Neutrophil (primary cell): ENCODE measurements around the gene FRS2.

Source experiments
- H3K27ac ChIP-seq: fragments of 200-600 bp; sonication (generic); 2 replicates; pipeline ENCODE4 v1.5.1; 2016; ENCODE audit warnings: mild to moderate bottlenecking, moderate library complexity
- H3K27me3 ChIP-seq: fragments of 200-600 bp; sonication (generic); 2 replicates; pipeline ENCODE4 v1.6.0; 2016; ENCODE audit warnings: mild to moderate bottlenecking
- H3K36me3 ChIP-seq: fragments of 200-600 bp; sonication (generic); 2 replicates; pipeline ENCODE4 v1.5.1; 2017
- H3K4me1 ChIP-seq, 2 experiments: fragments of 200-600 bp in 1 of 2; sonication (generic) in 1 of 2; 1 replicate in 1 of 2; 2 replicates in 1 of 2; pipeline versions ENCODE4 v1.5.1 to v1.6.1; 2013 to 2016; ENCODE audit warnings: low read depth in 1 of 2, low read length in 1 of 2, mild to moderate bottlenecking in 1 of 2, moderate library complexity in 1 of 2; ENCODE audit not compliant: control insufficient read depth in 1 of 2, insufficient read depth in 1 of 2
- H3K4me3 ChIP-seq, 2 experiments: fragments of 200-600 bp in 1 of 2; sonication (generic) in 1 of 2; 1 replicate in 1 of 2; 2 replicates in 1 of 2; pipeline ENCODE4 v1.5.1; 2013 to 2016; ENCODE audit warnings: low read depth in 1 of 2, low read length in 1 of 2, mild to moderate bottlenecking in 1 of 2, moderate library complexity in 1 of 2
- H3K9me3 ChIP-seq: fragments of 200-600 bp; sonication (generic); 2 replicates; pipeline ENCODE4 v1.5.1; 2016
- CTCF ChIP-seq: fragments of 200-600 bp; sonication (generic); IDR thresholded peaks from 2 replicates; pipeline ENCODE4 v1.5.1; 2016; ENCODE audit warnings: antibody characterized with exemption

Gene FRS2

GRCh38 chr12:69470189-69471075, at the start of gene FRS2:
TSS of gene FRS2 (plus strand) at chr12:69470388. CDS start at chr12:69569031, 98,643 bp downstream.
- Histone ChIP-seq H3K36me3 (no peaks in the 10 kb centered on the region), H3K27me3 (no peaks in the 10 kb centered on the region), H3K27ac (peak within 1 kb of the TSS; percentile 74), H3K9me3 (no peaks in the 10 kb centered on the region), H3K4me1 (peaks cover 18 to 21% of the 10 kb centered on the region in 2 experiments), H3K4me3 (peak within 1 kb of the TSS; percentile 83 to 88)
- peak; percentile 12 for TF ChIP-seq CTCF

- Histone ChIP-seq H3K27ac (no peak overlapping the region), H3K36me3 (no peaks in the 10 kb centered on the region)
- no peak for TF ChIP-seq CTCF
Measured at GRCh38 chr12:69421548-69421947, 48.6 kb upstream of the FRS2 start.

GRCh38 chr12:69423037-69423905, 46.9 kb upstream of the FRS2 start:
- H3K4me1 ChIP-seq = peaks cover 4 to 9% of the 10 kb centered on the region in 2 experiments
- H3K4me3 ChIP-seq = no peak overlapping the region
- no peaks in the 10 kb centered on the region for H3K9me3 ChIP-seq
- TF ChIP-seq CTCF = no peak
- no peaks in the 10 kb centered on the region for H3K27me3 ChIP-seq
- no peak overlapping the region for H3K27ac ChIP-seq
- H3K36me3 ChIP-seq = no peaks in the 10 kb centered on the region

More at GRCh38 chr12:69421548-69421947, 48.6 kb upstream of the FRS2 start:
- Histone ChIP-seq H3K4me1 (no peaks in the 10 kb centered on the region), H3K27me3 (no peaks in the 10 kb centered on the region), H3K4me3 (no peak overlapping the region), H3K9me3 (no peaks in the 10 kb centered on the region)

- H3K4me3 ChIP-seq = no peak overlapping the region
- H3K36me3 ChIP-seq = no peaks in the 10 kb centered on the region
- H3K4me1 ChIP-seq = peaks cover 20 to 21% of the 10 kb centered on the region in 2 experiments
- no peak for TF ChIP-seq CTCF
- no peak overlapping the region for H3K27ac ChIP-seq
- H3K9me3 ChIP-seq = no peaks in the 10 kb centered on the region
- H3K27me3 ChIP-seq = no peaks in the 10 kb centered on the region
Measured at GRCh38 chr12:69425417-69425816, 44.8 kb upstream of the FRS2 start.

GRCh38 chr12:69428351-69429073, 41.7 kb upstream of the FRS2 start:
- H3K4me1 ChIP-seq = peaks cover 20 to 21% of the 10 kb centered on the region in 2 experiments
- TF ChIP-seq CTCF = no peak
- H3K27me3 ChIP-seq = no peaks in the 10 kb centered on the region
- no peaks in the 10 kb centered on the region for H3K9me3 ChIP-seq
- H3K36me3 ChIP-seq = no peaks in the 10 kb centered on the region
- peak overlapping the region; percentile 2 for H3K27ac ChIP-seq
- no peak overlapping the region for H3K4me3 ChIP-seq
